ENCODE results near the gene KIF20B.
A peak's percentile ranks its signal among the peaks of the same experiment; 100 is the strongest.

Gene KIF20B

DNA sequence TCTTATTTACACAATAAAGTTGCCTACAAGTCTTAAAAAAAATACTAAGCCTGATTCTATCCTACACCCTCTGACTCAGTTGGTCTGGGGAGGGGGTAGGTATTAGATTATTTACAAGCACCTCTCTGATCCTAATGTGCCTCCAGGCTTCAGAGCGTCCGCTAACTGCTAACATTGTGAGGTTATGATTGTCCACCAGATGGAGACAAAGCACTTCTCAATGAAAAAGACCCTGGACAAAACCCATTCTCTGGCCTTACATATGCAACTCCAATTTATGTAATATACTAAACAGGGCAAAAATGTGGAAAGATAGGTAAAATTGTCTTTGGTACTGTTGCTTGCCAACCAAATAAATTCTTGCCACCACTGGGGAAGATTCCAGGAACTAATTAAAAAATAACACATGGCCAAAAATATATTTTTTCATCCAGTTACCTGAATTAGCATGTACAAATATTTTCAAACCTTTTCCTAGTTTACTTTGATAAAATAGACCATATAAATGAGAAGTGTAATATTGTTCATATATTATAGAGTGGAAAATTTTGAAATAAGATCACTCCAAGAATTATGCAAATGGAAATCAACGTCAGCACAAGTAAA, 92.4 kb downstream of the KIF20B start:
- TF ChIP-seq, protein P1, sequence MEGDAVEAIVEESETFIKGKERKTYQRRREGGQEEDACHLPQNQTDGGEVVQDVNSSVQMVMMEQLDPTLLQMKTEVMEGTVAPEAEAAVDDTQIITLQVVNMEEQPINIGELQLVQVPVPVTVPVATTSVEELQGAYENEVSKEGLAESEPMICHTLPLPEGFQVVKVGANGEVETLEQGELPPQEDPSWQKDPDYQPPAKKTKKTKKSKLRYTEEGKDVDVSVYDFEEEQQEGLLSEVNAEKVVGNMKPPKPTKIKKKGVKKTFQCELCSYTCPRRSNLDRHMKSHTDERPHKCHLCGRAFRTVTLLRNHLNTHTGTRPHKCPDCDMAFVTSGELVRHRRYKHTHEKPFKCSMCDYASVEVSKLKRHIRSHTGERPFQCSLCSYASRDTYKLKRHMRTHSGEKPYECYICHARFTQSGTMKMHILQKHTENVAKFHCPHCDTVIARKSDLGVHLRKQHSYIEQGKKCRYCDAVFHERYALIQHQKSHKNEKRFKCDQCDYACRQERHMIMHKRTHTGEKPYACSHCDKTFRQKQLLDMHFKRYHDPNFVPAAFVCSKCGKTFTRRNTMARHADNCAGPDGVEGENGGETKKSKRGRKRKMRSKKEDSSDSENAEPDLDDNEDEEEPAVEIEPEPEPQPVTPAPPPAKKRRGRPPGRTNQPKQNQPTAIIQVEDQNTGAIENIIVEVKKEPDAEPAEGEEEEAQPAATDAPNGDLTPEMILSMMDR (IDR thresholded peaks at IDR 0.05; ENCODE audit: insufficient read depth, low read length, poor library complexity, severe bottlenecking): peak; percentile 68
- Histone ChIP-seq H3K36me3 (ENCODE audit: control insufficient read depth, insufficient read depth, low read length) (no peaks in the 10 kb centered on the region), H3K27me3 (replicated peaks; ENCODE audit: control insufficient read depth, insufficient read depth, low read length) (no peaks in the 10 kb centered on the region), H3K4me3 (replicated peaks; ENCODE audit: low read depth, low read length) (no peak overlapping the region)
- peak; percentile 33 for DNase-seq (ENCODE audit: extremely low read depth, insufficient read length)

DNA sequence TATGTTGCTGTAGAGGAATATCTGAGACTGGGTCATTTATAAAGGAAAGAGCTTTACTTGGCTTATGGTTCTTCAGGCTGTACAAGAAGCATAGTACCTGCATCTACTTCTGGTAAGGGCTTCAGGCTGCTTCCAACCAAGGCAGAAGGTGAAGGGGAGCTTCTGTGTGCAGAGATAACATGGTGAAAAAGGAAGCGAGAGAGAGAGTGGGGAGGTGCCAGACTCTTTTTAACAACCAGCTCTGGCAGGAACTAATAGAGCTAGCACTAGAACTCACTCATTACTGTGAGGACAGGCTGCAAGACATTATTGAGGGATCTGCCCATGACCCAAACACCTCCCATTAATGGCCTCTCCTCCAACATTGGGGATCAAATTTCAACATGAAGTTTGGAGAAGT, 94.5 kb downstream of the KIF20B start:
- TF ChIP-seq, protein P1 (IDR thresholded peaks at IDR 0.05; ENCODE audit: insufficient read depth, low read length, poor library complexity, severe bottlenecking): no peak

DNA sequence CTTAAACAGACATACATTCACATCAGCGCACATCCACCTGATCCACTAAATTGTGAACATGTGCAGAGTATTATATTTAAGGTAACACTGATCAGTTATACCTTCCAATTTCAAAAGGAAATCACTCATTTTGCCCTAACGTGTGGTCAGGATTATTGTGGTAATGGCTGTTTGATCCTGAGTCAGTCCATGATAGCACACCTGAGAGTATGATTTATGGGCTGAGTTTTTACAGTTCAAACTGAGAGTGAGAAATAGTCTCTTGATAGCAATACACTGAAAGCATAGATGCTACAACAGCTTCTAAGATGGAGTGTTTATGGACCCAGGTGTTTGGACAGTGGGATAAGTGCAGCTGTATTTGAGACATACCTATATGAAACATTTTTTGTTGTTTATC, 96.7 kb downstream of the KIF20B start:
- no peak for DNase-seq (ENCODE audit: extremely low read depth, insufficient read length)
- TF ChIP-seq, protein P1 (IDR thresholded peaks at IDR 0.05; ENCODE audit: insufficient read depth, low read length, poor library complexity, severe bottlenecking): no peak
- Histone ChIP-seq H3K36me3 (ENCODE audit: control insufficient read depth, insufficient read depth, low read length) (no peaks in the 10 kb centered on the region), H3K4me3 (replicated peaks; ENCODE audit: low read depth, low read length) (no peak overlapping the region), H3K27me3 (replicated peaks; ENCODE audit: control insufficient read depth, insufficient read depth, low read length) (no peaks in the 10 kb centered on the region)

More for the DNA sequence above, 94.5 kb downstream of the KIF20B start:
- no peak for DNase-seq (ENCODE audit: extremely low read depth, insufficient read length)
- Histone ChIP-seq H3K4me3 (replicated peaks; ENCODE audit: low read depth, low read length) (no peak overlapping the region), H3K27me3 (replicated peaks; ENCODE audit: control insufficient read depth, insufficient read depth, low read length) (no peaks in the 10 kb centered on the region), H3K36me3 (ENCODE audit: control insufficient read depth, insufficient read depth, low read length) (no peaks in the 10 kb centered on the region)

DNA sequence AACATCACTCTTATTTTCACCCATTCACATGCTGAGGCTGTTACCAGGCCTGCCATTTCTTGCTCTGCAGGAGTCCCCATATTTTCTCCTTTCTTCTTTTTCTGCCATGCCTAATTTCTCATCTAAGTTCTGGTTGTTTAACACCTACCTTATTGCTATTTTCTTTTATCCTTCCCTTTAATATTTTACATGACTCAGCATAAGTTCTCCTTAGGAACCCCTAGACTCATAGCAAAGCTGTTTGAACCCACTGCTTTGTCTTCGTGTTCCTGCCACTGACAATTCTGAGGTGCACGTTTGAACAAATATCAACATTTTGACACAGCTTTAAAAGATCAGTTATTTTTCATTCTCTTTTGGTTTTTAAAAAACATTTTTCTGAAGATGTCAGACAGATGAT, 98.2 kb downstream of the KIF20B start:
- Histone ChIP-seq H3K4me3 (replicated peaks; ENCODE audit: low read depth, low read length) (no peak overlapping the region), H3K27me3 (replicated peaks; ENCODE audit: control insufficient read depth, insufficient read depth, low read length) (no peaks in the 10 kb centered on the region), H3K36me3 (ENCODE audit: control insufficient read depth, insufficient read depth, low read length) (no peaks in the 10 kb centered on the region)
- TF ChIP-seq, protein P1 (IDR thresholded peaks at IDR 0.05; ENCODE audit: insufficient read depth, low read length, poor library complexity, severe bottlenecking): no peak
- DNase-seq (ENCODE audit: extremely low read depth, insufficient read length): no peak

DNA sequence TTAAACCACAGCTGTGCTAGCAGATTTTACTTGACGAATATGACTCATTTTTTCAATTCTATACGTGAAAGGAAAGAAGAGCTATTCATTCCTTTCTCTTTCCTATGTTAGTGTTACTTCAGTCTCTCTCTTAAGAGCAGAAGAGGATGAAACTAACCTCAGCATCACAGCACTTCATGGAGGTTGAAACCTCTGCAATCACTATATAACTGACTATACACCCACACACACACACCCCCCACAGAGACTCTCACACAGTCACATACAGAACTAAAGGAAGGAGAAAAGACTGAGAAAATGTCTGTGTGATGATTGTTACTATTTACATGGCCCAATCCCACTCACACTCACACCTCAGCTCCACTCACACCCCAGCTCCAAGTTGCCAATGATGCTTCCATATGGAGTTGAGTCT, 104.2 kb downstream of the KIF20B start:
- TF ChIP-seq, protein P1 (IDR thresholded peaks at IDR 0.05; ENCODE audit: insufficient read depth, low read length, poor library complexity, severe bottlenecking): no peak
- Histone ChIP-seq H3K4me3 (replicated peaks; ENCODE audit: low read depth, low read length) (no peak overlapping the region), H3K27me3 (replicated peaks; ENCODE audit: control insufficient read depth, insufficient read depth, low read length) (no peaks in the 10 kb centered on the region; the same call in 1 of the 2 replicates), H3K36me3 (ENCODE audit: control insufficient read depth, insufficient read depth, low read length) (no peaks in the 10 kb centered on the region)
- peak; percentile 51 for DNase-seq (ENCODE audit: extremely low read depth, insufficient read length)

DNA sequence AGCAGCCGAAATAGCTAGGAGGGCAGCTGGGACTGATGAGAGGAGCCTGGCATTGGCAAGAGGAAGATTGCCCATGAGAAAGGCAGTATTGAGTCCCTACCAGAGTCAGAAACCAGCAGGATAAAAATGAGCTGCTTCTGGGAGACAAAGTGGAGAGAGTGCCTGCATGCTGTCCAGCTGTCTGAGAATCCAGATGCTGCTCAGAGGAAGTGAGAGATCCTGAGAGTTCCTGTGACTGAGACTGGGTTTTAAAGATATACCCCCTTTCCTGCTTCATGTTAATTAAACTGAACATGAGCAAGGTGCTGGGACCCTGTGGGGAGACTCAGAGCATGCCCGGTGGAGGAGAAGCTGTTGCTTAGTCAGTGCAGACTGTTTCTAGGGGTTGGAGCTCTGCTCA, 107.5 kb downstream of the KIF20B start:
- TF ChIP-seq, protein P1 (IDR thresholded peaks at IDR 0.05; ENCODE audit: insufficient read depth, low read length, poor library complexity, severe bottlenecking): no peak
- Histone ChIP-seq H3K27me3 (replicated peaks; ENCODE audit: control insufficient read depth, insufficient read depth, low read length) (no peaks in the 10 kb centered on the region; the same call in 1 of the 2 replicates), H3K36me3 (ENCODE audit: control insufficient read depth, insufficient read depth, low read length) (no peaks in the 10 kb centered on the region), H3K4me3 (replicated peaks; ENCODE audit: low read depth, low read length) (no peak overlapping the region)
- no peak for DNase-seq (ENCODE audit: extremely low read depth, insufficient read length)
